ENCODE data around the gene PLEKHM3.

Gene PLEKHM3

GRCh38 chr2:207772844-207773205, 252.5 kb downstream of the PLEKHM3 start:
- H3K36me3 ChIP-seq (ENCODE audit: insufficient read depth, low read length): no peaks in the 10 kb centered on the region
- H2AFZ ChIP-seq (ENCODE audit: low read length, unreplicated experiment): no peak overlapping the region
- no peak overlapping the region for H3K27ac ChIP-seq (ENCODE audit: low read depth, low read length)
- H3K27me3 ChIP-seq (ENCODE audit: insufficient read depth, low read length): no peaks in the 10 kb centered on the region
- H3K79me2 ChIP-seq (ENCODE audit: control insufficient read depth, insufficient read depth, low read length, unreplicated experiment): no peaks in the 10 kb centered on the region
- H3K4me3 ChIP-seq (ENCODE audit: low read depth, low read length): no peak overlapping the region
- no peaks in the 10 kb centered on the region for H3K4me1 ChIP-seq (ENCODE audit: control insufficient read depth, insufficient read depth, low read length, unreplicated experiment)

GRCh38 chr2:207772081-207772843, 253.1 kb downstream of the PLEKHM3 start:
- H3K27me3 ChIP-seq (ENCODE audit: insufficient read depth, low read length): no peaks in the 10 kb centered on the region
- H3K36me3 ChIP-seq (ENCODE audit: insufficient read depth, low read length): no peaks in the 10 kb centered on the region
- H3K79me2 ChIP-seq (ENCODE audit: control insufficient read depth, insufficient read depth, low read length, unreplicated experiment): no peaks in the 10 kb centered on the region
- H3K4me3 ChIP-seq (ENCODE audit: low read depth, low read length): no peak overlapping the region
- no peaks in the 10 kb centered on the region for H3K4me1 ChIP-seq (ENCODE audit: control insufficient read depth, insufficient read depth, low read length, unreplicated experiment)
- H2AFZ ChIP-seq (ENCODE audit: low read length, unreplicated experiment): no peak overlapping the region
- no peak overlapping the region for H3K27ac ChIP-seq (ENCODE audit: low read depth, low read length)

- H3K36me3 ChIP-seq (ENCODE audit: insufficient read depth, low read length): no peaks in the 10 kb centered on the region
- H3K79me2 ChIP-seq (ENCODE audit: control insufficient read depth, insufficient read depth, low read length, unreplicated experiment): no peaks in the 10 kb centered on the region
- no peak overlapping the region for H3K4me3 ChIP-seq (ENCODE audit: low read depth, low read length)
- H3K27me3 ChIP-seq (ENCODE audit: insufficient read depth, low read length): no peaks in the 10 kb centered on the region
- H3K27ac ChIP-seq (ENCODE audit: low read depth, low read length): no peak overlapping the region
- H3K4me1 ChIP-seq (ENCODE audit: control insufficient read depth, insufficient read depth, low read length, unreplicated experiment): no peaks in the 10 kb centered on the region
- no peak overlapping the region for H2AFZ ChIP-seq (ENCODE audit: low read length, unreplicated experiment)
Observed at GRCh38 chr2:207771421-207771820, 253.9 kb downstream of the PLEKHM3 start.

Measured in ACC112 (cell line).